GM18861 (cell line): ENCODE data around the gene VWA2.

ENCODE experiments used
- ATAC-seq: cut with Tn5 transposase; IDR thresholded peaks from one replicate; pipeline ENCODE4 v1.9.1; 2021; ENCODE audit not compliant: unreplicated experiment

Gene VWA2

DNA sequence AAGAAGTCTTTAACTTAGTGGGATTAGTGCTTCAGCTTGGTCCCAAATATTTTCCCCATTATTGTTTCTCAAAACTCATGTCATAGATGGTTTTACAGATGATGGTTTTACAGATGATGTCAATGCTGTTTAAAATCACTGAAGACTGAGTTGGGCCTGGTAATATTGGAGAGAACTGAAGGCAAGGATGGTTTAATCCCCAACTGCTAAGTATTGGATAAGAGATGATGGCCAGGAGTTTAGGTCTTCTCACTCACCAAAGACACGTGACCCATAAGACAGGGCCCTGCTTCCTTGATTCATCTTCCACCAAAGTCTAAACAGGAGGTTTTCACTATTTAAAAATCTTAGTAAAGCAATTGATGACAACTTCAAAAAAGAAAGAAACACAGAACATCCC, 56.3 kb downstream of the VWA2 start:
- no peak for ATAC-seq

DNA sequence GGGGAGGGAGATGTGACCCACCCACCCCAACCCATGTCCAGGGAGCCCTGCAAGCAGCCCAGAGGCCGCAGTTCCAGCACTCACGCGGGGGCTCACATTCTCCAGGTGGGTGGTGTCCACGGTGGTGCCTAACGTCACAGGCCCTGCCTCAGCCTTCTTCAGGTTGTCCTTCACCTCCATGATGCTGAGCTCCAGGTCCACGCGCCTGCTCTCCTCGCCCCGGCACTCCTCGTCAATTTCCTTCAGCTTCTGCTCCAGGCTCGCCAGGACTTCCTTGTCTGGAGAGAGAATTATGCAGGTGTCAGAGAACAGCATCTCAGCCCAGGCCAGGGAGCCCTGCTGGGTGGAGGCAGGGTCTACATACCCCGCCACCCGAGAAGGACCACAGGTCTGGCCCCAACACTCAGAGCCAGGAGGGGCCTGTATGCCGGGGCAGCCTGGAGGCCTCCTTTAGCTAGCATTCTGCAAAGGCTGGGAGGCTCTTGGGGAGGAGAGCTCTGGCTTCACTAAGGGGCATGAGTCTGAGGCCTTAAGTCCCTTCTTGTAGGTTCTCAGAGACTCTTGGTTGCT, 58.2 kb downstream of the VWA2 start:
- no peak for ATAC-seq

DNA sequence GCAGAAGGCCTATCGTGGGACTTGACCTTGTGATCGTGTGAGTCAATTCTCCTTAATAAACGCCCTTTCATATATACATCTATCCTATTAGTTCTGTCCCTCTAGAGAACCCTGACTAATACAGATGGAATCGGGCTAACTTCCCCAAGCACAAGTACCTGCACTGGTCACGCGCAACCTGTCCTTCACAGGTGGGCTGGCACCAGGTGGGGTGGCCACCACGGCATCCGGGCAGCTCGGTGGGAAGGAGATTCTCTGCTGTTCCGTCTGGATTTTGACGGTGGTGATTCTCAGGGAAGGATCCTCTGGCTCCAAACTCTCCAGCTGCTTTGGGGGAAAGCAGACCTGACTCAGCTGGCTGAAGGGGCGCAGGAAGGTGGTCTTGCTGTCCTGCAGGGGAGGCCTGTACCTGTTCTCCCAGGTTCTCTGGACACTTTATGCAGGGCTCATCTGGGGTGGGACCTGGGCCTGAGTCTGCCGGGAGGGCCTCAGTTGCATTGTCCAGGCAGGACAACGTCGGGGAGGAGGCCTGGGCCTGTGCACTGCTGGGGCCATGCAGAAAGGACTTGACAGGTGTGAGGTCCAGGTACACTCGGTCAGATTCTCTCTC, 61.1 kb downstream of the VWA2 start:
- no peak for ATAC-seq

DNA sequence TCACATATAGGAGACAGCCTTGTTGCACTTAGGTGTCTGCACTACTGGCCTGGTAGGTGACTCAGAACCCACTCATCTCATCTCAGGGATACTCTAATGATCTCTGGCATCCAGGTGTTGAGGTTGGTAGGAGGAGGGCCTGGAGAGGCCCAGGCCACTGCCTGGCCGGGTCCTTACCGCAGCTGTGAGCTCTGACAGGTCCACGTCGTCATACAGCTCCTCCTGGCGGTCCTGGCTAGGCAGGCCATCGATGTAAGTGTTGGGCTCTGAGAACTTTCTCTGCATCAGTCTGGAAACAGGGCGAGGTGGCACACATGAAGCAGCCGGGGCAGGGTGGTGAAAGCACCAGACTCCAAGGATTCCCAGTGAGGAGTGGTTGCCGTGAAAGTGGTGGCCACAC, 62.1 kb downstream of the VWA2 start:
- ATAC-seq = no peak

DNA sequence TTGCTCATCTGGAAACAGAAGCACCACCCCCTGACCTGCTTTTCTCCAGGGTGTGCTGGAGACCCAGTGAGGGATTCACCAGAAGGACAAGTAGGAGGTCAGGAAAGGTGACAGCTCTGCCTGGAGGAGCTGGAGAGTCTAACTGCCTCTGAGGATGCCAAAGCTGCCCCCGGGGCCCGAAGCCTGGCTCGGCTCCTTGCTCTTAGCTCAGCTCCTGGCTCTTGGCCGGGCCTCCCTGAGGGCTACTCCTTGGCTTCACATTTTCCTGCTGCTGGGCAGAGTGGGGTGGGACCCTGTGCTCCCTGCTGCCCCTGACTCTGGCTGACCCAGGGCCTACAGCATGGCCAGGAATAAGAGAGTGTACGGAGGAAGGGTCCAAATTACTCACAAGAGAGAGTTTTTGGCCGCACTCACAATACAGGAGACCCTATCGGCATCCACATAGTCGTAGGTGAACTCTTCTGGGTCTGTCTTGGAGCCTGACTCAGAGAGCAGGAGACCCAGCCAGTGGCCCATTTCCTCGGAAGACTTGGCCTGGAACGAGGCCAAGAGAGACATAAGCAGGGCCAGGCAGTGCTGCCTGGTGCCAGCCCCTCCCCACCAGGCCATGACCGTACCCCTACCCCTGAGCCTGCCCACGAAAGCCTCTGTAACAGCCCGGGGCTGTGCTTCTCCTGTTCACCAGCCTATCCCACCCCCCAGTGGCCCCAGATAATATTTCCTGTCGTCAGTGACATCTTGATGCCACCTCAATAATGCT, 63.1 kb downstream of the VWA2 start:
- no peak for ATAC-seq

DNA sequence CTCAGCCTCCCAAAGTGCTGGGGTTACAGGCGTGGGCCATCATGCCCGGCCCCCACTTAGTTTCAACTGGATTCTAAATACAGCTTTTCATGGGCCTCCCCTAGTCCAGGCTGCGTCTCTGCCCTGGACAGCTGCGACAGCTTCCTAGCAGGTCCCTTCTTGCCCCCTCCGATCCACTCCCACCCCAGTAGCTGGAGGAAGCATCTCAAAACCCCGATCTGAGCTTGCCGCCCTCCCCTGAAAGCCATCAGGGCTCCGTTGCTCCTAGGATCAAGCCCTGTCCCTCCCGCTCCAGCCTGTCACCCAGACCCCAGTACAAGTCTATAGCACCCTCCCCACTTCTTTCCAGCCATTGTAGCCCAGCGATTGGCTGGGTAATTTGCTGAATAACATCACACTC, 64.5 kb downstream of the VWA2 start:
- no peak for ATAC-seq

DNA sequence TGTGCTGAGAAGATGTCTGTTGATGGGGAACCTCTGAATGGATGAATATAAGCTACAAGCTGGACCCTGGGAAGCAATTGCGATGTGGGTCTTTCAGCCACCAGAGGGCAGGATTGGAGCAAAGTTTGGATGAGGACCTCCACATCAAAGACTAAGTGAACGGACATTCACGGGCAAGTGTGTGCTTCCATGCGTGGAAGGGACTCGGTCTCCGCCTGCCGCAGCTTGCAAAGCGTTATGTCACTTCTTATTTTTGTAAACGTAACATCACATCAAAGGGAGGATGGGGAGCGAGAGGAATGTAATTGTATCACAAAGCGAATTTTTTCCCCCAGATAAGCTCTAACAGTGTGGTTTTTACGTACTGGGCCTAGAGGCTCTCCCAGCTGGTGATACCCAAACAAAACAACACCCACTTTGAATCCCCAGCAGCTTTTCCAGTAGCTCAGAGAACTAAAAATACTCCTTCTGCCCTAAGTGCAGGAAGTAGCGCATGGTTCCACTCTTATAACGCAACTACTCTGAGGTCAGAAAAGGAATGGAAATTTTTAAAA, 65.0 kb downstream of the VWA2 start:
- peak; percentile 78 for ATAC-seq

DNA sequence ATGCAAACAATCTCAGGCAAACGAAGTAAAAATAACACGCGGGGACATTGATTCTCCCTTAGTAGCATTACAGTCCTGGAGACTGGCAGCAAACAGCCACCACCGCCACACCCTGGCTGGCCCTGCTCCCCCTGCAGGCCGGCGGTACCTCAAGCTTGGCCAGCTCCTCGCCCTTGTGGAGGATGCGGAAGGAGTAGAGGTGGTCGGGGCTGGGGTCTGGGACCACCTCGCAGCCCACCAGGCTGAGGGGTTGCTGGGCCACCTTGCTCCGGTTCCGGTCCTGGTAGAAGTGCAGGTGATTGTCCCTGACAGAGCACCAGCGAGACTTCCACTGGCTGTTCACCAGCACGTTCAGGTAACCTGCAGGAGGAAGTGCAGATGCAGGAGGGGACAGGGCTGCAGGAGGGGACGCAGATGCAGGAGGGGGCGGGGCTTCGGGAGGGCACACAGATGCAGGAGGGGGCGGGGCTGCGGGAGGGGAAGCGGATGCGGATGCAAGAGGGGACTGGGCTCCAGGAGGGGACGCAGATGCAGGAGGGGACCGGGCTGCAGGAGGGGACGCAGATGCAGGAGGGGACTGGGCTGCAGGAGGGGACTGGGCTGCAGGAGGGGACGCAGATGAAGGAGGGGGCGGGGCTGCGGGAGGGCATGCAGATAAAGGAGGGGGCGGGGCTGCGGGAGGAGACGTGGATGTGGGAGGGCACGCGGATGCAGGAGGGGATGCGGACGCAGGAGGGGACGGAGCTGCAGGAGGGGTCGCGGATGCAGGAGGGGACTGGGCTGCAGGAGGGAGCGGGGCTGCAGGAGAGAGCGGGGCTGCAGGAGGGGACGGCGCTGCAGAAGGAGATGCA, 65.7 kb downstream of the VWA2 start:
- ATAC-seq = peak; percentile 41

DNA sequence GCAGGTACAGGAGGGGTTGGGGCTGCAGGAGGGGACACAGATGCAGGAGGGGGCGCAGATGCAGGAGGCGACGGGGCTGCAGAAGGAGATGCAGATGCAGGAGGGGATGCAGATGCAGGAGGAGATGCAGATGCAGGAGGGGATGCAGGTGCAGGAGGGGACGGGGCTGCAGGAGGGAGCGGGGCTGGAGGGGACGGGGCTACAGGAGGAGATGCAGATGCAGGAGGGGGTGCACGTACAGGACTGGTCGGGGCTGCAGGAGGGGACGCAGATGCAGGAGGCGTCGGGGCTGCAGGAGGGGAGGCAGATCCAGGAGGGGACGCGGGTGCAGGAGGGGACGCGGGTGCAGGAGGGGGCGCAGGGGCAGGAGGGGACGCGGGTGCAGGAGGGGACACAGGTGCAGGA, 66.5 kb downstream of the VWA2 start:
- no peak for ATAC-seq

DNA sequence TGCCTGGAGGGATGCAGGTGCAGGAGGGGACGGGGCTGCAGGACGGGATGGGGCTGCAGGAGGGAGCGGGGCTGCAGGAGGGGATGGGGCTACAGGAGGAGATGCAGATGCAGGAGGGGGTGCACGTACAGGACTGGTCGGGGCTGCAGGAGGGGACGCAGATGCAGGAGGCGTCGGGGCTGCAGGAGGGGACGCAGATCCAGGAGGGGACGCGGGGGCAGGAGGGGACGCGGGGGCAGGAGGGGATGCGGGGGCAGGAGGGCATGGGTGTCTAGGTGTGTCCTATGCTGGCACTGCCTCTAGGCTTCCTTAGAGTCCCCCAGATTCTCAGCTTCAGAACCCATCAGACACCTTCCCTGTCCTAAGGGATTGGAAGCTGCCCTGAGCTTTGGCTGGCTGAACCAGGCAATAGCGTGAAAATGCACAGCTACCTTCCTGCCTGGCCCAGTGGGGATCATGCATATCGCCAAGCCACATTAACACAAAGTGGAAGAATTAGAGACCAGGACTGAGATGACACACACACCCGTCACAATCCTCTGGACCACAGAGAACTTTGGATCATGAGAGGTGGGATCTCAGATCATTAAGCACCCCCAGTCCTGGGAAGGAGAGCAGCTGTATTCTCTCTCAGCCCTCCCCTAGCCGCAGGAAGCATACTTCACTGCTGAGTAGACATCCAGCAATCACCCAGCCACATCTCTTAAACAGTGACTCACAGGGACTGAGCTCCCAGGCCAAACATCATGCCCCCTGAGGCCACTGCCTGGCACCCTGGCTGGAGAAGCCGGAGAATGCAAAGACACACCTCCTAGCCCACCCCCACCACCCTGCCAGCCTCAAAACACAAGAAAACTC, 67.3 kb downstream of the VWA2 start:
- no peak for ATAC-seq

DNA sequence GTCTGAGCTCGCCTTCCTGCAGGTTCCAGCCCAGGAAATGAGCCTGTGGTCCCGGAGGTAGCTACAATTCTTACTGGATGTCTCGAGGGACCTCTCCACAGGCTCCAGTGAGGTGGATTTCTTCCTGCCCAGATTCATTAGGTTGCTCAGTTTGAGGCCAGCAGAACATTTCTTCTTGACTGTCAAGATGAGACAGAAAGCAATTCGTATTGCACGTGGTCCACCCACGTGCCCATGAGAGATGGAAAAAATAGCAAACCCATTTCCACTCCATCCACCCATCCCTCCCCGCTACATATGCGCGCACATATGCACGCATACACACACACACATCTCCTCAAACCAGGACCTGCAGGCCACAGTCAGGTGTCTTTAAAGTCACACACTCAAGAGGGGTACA, 68.7 kb downstream of the VWA2 start:
- ATAC-seq = no peak

DNA sequence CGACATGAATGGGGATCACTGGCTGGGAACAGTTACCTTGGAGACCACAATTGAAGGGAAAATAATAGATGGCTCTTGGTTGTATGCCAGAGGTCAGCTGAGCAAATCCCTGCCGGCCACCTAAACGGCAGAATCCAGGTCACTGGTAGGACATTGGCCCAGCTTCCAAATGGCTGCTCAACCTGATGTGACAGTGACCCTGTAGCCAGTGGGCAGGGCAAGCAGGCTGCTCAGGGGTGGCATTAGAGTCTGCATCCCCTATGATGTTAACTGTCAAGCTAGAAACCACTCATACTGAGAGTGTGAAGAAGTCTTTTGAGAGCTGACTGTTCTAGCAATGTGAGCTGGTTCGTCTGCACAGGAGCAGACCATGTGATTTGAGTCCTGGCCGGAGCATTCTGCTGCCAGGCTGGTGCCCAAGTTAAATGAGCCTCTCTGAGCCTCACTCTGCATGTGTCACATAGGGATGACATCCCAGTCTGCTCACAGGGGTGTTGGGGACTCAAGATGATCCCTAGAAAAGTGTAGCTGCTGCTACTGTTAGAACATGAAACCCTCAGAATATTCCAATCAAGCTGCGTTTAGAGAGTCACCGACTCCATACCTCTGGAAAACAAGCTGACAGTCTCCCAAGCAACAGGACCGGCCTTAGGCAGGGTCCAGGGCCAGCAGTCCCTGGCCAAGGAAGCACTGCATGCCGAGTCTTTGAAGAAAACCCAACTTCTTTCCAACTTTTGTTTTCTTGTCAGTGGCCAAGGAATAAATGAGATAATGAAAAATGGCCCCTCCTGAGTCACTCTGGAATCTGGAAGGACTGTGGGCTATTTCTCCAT, 69.7 kb downstream of the VWA2 start:
- ATAC-seq = no peak

DNA sequence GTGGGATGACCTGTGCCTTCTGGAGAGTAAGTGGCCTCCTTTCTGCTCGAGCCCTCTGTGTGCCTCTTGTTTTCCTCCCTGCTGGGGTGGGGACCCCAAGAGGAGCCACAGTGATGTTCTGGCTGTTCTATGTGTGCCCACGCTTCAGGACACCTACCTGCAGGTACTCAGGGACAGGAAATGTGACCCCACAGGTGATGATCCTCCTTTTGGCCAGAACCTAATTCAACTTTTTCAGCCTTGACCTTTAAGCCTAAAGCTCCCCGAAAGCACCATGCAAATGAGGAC, 70.3 kb downstream of the VWA2 start:
- ATAC-seq = no peak

DNA sequence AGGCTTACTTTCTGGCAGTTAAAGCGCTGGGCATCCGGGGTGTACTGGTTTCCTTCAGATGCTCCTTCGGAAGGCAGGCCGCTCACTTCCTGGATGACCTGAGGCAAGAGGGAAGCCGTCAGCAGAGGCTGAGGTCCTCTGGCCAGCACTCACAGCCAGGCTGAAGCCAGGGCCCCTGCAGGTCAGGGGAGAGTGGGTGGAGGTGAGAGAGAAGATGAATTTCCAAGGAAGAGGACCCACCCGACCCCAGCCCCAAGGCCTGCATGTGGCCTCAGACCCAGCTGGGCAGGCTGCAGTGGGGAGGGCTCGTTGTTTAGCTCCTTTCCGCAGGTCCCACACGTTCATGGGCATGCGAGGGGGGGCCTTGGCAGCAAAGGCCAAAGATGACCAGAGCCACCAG, 71.3 kb downstream of the VWA2 start:
- no peak for ATAC-seq

DNA sequence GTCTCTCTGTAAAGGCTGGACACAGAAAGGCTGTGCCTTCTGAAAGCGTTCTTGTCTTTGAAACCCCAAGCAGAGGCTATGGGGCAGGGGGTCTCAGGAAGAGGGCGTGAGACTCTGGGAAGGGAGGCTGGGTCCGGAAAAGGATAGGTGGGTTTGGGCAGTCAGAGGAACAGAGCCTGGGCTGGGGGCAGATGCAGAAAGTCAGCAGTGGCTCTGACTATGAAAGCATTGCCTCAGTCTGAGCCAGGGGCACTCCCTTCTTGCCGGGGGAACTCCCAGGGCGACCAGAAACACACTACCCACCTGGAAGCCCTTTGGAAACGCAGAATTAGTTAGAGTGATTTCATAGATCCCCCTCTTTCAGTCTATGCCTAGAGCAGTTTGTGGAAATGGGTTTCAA, 72.0 kb downstream of the VWA2 start:
- ATAC-seq = no peak

DNA sequence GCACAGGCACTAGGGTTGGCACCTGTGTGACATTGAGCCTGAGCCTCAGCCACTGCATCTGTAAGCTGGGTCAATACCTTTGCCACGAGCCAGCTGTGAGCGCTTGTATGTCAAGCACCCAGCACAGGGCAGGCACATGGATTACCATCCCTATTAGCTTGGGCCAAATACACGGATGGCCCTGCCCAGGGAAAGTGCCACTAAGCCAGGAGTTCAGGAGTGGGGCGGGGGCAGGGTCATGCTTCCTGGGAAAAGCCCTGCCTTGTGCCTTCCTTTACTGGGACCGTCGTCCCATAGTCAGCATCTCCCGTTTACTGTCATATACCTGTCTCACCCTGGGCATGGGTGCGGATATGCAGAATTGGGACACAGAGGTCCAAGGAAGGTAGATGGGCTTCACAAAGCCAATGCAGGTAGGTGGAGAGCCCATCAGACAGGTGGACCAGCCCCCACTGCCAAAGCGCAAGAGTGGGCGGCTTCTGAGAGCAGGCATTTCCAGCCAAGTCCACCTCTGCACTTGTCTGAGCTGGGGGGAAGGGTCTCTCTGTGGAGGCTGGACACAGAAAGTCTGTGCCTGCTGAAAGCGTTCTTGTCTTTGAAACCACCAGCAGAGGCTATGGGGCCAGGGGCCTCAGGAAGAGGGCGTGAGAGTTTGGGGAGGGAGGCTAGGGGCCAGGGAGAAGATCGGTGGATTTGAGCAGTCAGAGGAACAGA, 72.6 kb downstream of the VWA2 start:
- ATAC-seq = no peak

DNA sequence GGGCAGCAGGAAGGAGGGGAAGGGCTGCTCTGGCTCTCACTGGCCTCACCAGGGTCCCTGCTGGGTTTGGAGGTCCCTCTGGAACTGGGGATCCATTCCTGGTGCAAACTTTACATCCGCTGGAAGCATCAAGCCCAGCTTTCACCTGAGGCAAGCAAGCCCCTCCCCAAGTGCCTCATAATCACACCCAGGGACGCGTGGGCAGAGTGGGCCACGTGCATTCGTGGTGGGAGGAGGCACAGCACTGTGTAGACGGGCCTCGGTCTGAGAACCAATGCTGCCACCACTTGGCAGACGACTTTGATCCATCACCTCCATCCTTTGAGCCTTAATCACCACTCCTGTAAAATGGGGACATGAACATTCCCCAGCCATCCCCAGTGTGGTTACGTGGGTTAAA, 74.1 kb downstream of the VWA2 start:
- no peak for ATAC-seq

DNA sequence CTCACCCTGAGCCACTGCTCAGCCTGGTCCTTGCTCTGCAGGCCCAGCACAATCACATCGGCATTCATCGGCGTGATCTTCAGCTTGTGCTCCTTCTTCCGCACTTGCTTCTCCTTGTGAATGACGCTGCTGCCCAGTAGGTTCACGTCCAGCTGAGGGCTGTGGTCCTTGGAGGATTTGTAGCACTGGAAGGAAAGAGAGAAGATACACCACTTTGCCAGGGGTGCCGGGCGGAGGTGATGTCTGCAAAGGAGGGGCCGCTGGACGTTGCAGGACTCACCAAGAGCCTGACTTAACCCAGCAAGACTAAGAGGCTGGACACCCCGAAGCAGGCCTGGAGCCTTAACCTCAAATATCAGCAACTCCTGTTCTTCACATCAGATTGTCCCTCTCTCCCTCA, 74.8 kb downstream of the VWA2 start:
- ATAC-seq = no peak
